GM12878 (cell line): ENCODE results near the gene PGC. TPM values are rescaled to one million over a fixed set of nuclear protein-coding genes. Genes with fewer than 3 reads are reported as not detected.
A peak's percentile ranks its signal among the peaks of the same experiment; 100 is the strongest.

ENCODE experiments used
- ATAC-seq: fragments of 200-7000 bp; cut with Tn5 transposase; 3 replicates; pipeline ENCODE4 v1.9.1; 2020; ENCODE audit warnings: mild to moderate bottlenecking, moderate library complexity
- BruUV-seq: library from RNA; stranded (reverse); fragments of 400-500 nt; replicated peaks from 2 replicates; lab custom pipeline; 2021; lab: Mats Ljungman, UMichigan
- CTCF ChIA-PET: fragments of 300-600 bp; sonication (Branson Sonifier 250); formaldehyde crosslinking; extraction: SDS; loops from one replicate; lab custom pipeline; 2021; ENCODE audit warnings: inconsistent platforms; lab: Yijun Ruan, JAX
- POLR2A ChIA-PET: fragments of 350-600 bp; formaldehyde crosslinking; extraction: SDS; loops from one replicate; lab custom pipeline; 2021; ENCODE audit warnings: inconsistent platforms; lab: Charles Lee
- RAD21 ChIA-PET: fragments of 300-600 bp; sonication (Branson Sonifier 250); formaldehyde crosslinking; loops from one replicate; lab custom pipeline; 2023; ENCODE audit warnings: antibody characterized with exemption; ENCODE audit not compliant: unreplicated experiment; lab: Charles Lee
- SMC1A ChIA-PET: fragments of 300-600 bp; sonication (Branson Sonifier 250); formaldehyde crosslinking; loops from one replicate; lab custom pipeline; 2023; ENCODE audit not compliant: unreplicated experiment, uncharacterized antibody; lab: Charles Lee
- DNase-seq: peaks from one replicate; pipeline ENCODE4 v3.0.0-alpha.2; 2011; ENCODE audit warnings: low read depth, low spot score
- FAIRE-seq: peaks from 3 replicates; lab custom pipeline; 2011; peaks lifted over from hg19 to GRCh38; lab: Jason Lieb, UNC
- H2AFZ ChIP-seq: 2 replicates; pipeline ENCODE4 v1.6.0; 2011; ENCODE audit warnings: low read depth, low read length, control low read depth; ENCODE audit not compliant: control insufficient read depth
- H3K27ac ChIP-seq: 2 replicates; pipeline ENCODE4 v1.5.1; 2011; ENCODE audit warnings: control low read depth; ENCODE audit not compliant: control insufficient read depth, insufficient read depth
- H3K27me3 ChIP-seq, 2 experiments: replicated peaks in 1 of 2; 2 replicates each; pipeline versions ENCODE4 v1.6.0 to v1.6.1; 2011; ENCODE audit warnings: low read length in 1 of 2; ENCODE audit not compliant: control insufficient read depth in 2 of 2, insufficient read depth in 2 of 2
- H3K36me3 ChIP-seq, 2 experiments: 2 replicates each; pipeline ENCODE4 v1.5.1; 2011; ENCODE audit warnings: low read length in 1 of 2; ENCODE audit not compliant: control insufficient read depth in 2 of 2, insufficient read depth in 2 of 2
- H3K4me1 ChIP-seq: 2 replicates; pipeline ENCODE4 v1.6.1; 2011; ENCODE audit warnings: mild to moderate bottlenecking, low read length, moderate library complexity, mixed read lengths; ENCODE audit not compliant: control insufficient read depth, insufficient read depth
- H3K4me2 ChIP-seq: 2 replicates; pipeline ENCODE4 v1.6.0; 2011; ENCODE audit warnings: control low read depth; ENCODE audit not compliant: control insufficient read depth, insufficient read depth
- H3K4me3 ChIP-seq: fragments of 200-600 bp; sonication (generic); 2 replicates; pipeline ENCODE4 v1.5.1; 2016
- H3K79me2 ChIP-seq: 2 replicates; pipeline ENCODE4 v1.6.0; 2011; ENCODE audit warnings: low read length; ENCODE audit not compliant: control insufficient read depth, insufficient read depth
- H3K9ac ChIP-seq: 2 replicates; pipeline ENCODE4 v1.8.0; 2011; ENCODE audit warnings: low read length, control low read depth, mixed read lengths; ENCODE audit not compliant: control insufficient read depth, insufficient read depth
- H3K9me3 ChIP-seq: replicated peaks from 3 replicates; pipeline ENCODE4 v1.5.1; 2011; ENCODE audit warnings: mild to moderate bottlenecking, low read length; ENCODE audit not compliant: control insufficient read depth, insufficient read depth
- H4K20me1 ChIP-seq: 2 replicates; pipeline ENCODE4 v1.6.0; 2011; ENCODE audit not compliant: control insufficient read depth, insufficient read depth
- ETV6 ChIP-seq, 2 experiments: fragments of 450-650 bp in 1 of 2; IDR thresholded peaks in 1 of 2; conservative IDR thresholded peaks in 1 of 2; 2 replicates each; pipeline ENCODE4 v1.6.1; 2014; ENCODE audit warnings: antibody characterized with exemption in 1 of 2, borderline replicate concordance in 1 of 2, low read depth in 1 of 2, mild to moderate bottlenecking in 1 of 2, moderate library complexity in 1 of 2
- EZH2 ChIP-seq: IDR thresholded peaks from 2 replicates; pipeline ENCODE4 v1.6.1; 2012; ENCODE audit warnings: low read depth, mild to moderate bottlenecking, control low read depth, inconsistent platforms, low read length, borderline replicate concordance; ENCODE audit not compliant: control insufficient read depth
- IRF5 ChIP-seq: fragments of 450-650 bp; IDR thresholded peaks from 2 replicates; pipeline ENCODE4 v1.6.1; 2017; ENCODE audit warnings: borderline replicate concordance
- ZNF217 ChIP-seq: fragments of 450-650 bp; IDR thresholded peaks from 2 replicates; pipeline ENCODE4 v1.6.1; 2017; ENCODE audit warnings: antibody characterized with exemption, mild to moderate bottlenecking
- WGBS: methylation state at CpG from one replicate; pipeline ENCODE4 v1.1.6; 2016; ENCODE audit warnings: low lambda C conversion rate; ENCODE audit not compliant: insufficient replicate concordance, insufficient coverage; ENCODE audit errors: missing lambda C conversion rate; 5-methylcytosine and 5-hydroxymethylcytosine counted together
- in situ Hi-C: fragments of 300-500 bp; cut with MboI; formaldehyde crosslinking; loops from 9 replicates; pipeline ENCODE4 v1.14.3; 2018; ENCODE audit warnings: mixed read lengths
- intact Hi-C: fragments of 100-400 bp; cut with micrococcal nuclease; formaldehyde crosslinking; loops from one replicate; pipeline ENCODE4 v1.14.2; 2022; ENCODE audit not compliant: unreplicated experiment
- polyA plus RNA-seq, 11 experiments: library from polyadenylated mRNA; depleted of rRNA in 4 of 11; unstranded in 6 of 11; stranded (reverse) in 5 of 11; fragments of >200 nt; fragmentation: Nextera tagmentation in 4 of 11; fragmentation: Illumina TruSeq in 1 of 11; extraction: Ambion mirVana in 4 of 11; extraction: Trizol in 1 of 11; gene quantifications; 1 replicate in 1 of 11; 2 replicates in 10 of 11; pipeline versions ENCODE4 v1.2.1 to v1.2.3, GENCODE V29; 2011 to 2016; ENCODE audit warnings: inconsistent platforms in 2 of 11, missing spikeins in 2 of 11, low read depth in 1 of 11
- total RNA-seq, 4 experiments: library from RNA; depleted of rRNA in 3 of 4; stranded (reverse); fragments of >200 nt in 3 of 4; fragmentation: Illumina TruSeq in 1 of 4; extraction: Trizol in 1 of 4; gene quantifications; 2 replicates each; pipeline versions ENCODE4 v1.2.1 to v1.2.3, GENCODE V29; 2013 to 2021

Gene PGC
- total and polyA plus RNA-seq, 10 of the 15 experiments (the other 5 are each of a cell fraction or from before 2014, with no cell fraction given), result 0.26 TPM; not detected in 9

- TF ChIP-seq EZH2 (no peak), IRF5 (no peak)
Observed at GRCh38 chr6:41713650-41714291, 33.4 kb downstream of the PGC start (continued).

- Histone ChIP-seq H3K4me3 (no peak overlapping the region), H3K27me3 (no peaks in the 10 kb centered on the region), H3K4me1 (peaks cover 63% of the 10 kb centered on the region), H4K20me1 (no peaks in the 10 kb centered on the region), H3K9ac (peak overlapping the region; percentile 49), H3K27ac (peak overlapping the region; percentile 84), H3K4me2 (peak overlapping the region; percentile 76), H3K9me3 (no peaks in the 10 kb centered on the region), H3K36me3 (peaks cover 10 to 19% of the 10 kb centered on the region in 2 experiments), H3K79me2 (peaks cover 88% of the 10 kb centered on the region), H2AFZ (no peak overlapping the region)
- POLR2A ChIA-PET, result interaction anchor here (1.9 to 13.0 kb wide), 3 partner anchors 8 to 18 kb away, joined by 13 to 293 read pairs (median 24); partner anchors contain the start of gene TFEB
- DNase-seq (no peak), FAIRE-seq (no peak), ATAC-seq (no peak)
- 8% methylated on average over 9 of the region's 9 CpGs for WGBS
- SMC1A ChIA-PET, result interaction anchor here (1.2 to 7.7 kb wide), 7 partner anchors 7 to 29 kb away, joined by 3 to 151 read pairs (median 6); no protein-coding TSS in a partner anchor
- in situ Hi-C loops (no loop called here), intact Hi-C loops (no loop called here)
- RAD21 ChIA-PET, result interaction anchor here (3.8 to 14.4 kb wide), 3 partner anchors 7 to 18 kb away, joined by 17 to 300 read pairs (median 185); no protein-coding TSS in a partner anchor
- BruUV-seq, result no TSS peak
- no peak for TF ChIP-seq ETV6 (conservative IDR thresholded peaks at IDR 0.05 in 1 of 2, IDR thresholded peaks at IDR 0.05 in 1 of 2; ENCODE audit: borderline replicate concordance in 1 of 2, low read depth in 1 of 2)
- no peak for TF ChIP-seq ZNF217
- CTCF ChIA-PET, result interaction anchor here (0.9 to 5.7 kb wide), 6 partner anchors 8 to 73 kb away, joined by 4 to 42 read pairs (median 7); partner anchors contain the start of gene TFEB
Observed at GRCh38 chr6:41713159-41713649, 34.0 kb downstream of the PGC start.
